K562 (cell line): ENCODE results near the gene SPHKAP. TPM values are rescaled to one million over a fixed set of nuclear protein-coding genes. Genes with fewer than 3 reads are reported as not detected.

ENCODE experiments used
- ATAC-seq: fragments of 200-7000 bp; cut with Tn5 transposase; 3 replicates; pipeline ENCODE4 v1.9.1; 2020; ENCODE audit warnings: moderate library complexity
- BruUV-seq: library from RNA; stranded (reverse); fragments of 400-500 nt; replicated peaks from 2 replicates; lab custom pipeline; 2021; lab: Mats Ljungman, UMichigan
- CTCF ChIA-PET: fragments of 300-600 bp; formaldehyde crosslinking; extraction: SDS; loops from one replicate; lab custom pipeline; 2021; ENCODE audit warnings: low intra/inter-chr PET ratio; lab: Yijun Ruan, JAX
- POLR2A ChIA-PET: fragments of 300-600, 350-650 bp; sonication (Branson Sonifier 250); formaldehyde crosslinking; extraction: SDS; loops from one replicate; lab custom pipeline; 2021; ENCODE audit warnings: antibody characterized with exemption, inconsistent platforms; lab: Yijun Ruan, JAX
- DNase-seq, 4 experiments: peaks; one replicate each; pipeline versions ENCODE4 v3.0.0 to v3.0.0-alpha.2; 2011 to 2018; ENCODE audit warnings: low spot score in 3 of 4, mixed read lengths in 3 of 4; ENCODE audit errors: extremely low read depth in 1 of 4
- FAIRE-seq: peaks from 2 replicates; lab custom pipeline; 2011; peaks lifted over from hg19 to GRCh38; lab: Jason Lieb, UNC
- H2AFZ ChIP-seq: 2 replicates; pipeline ENCODE4 v1.6.0; 2011; ENCODE audit warnings: low read depth, low read length, control low read depth, inconsistent platforms
- H3K27ac ChIP-seq: fragments of 200-600 bp; 3 replicates; pipeline ENCODE4 v1.8.0; 2011; ENCODE audit warnings: low read depth, mild to moderate bottlenecking, control low read depth, inconsistent platforms, low read length, moderate library complexity, mixed read lengths; ENCODE audit errors: extremely low read depth
- H3K27me3 ChIP-seq, 2 experiments: fragments of 300-600 bp in 1 of 2; 2 replicates in 1 of 2; 3 replicates in 1 of 2; pipeline versions ENCODE4 v1.6.0 to v1.8.0; 2011; ENCODE audit warnings: inconsistent platforms in 2 of 2, low read length in 2 of 2, mild to moderate bottlenecking in 1 of 2, mixed read lengths in 1 of 2, moderate library complexity in 1 of 2; ENCODE audit not compliant: control insufficient read depth in 2 of 2, insufficient read depth in 2 of 2
- H3K36me3 ChIP-seq: fragments of 300-600 bp; 3 replicates; pipeline ENCODE4 v1.8.0; 2011; ENCODE audit warnings: mild to moderate bottlenecking, low read length, inconsistent platforms; ENCODE audit not compliant: control insufficient read depth, insufficient read depth
- H3K4me1 ChIP-seq, 2 experiments: fragments of 200-600 bp in 1 of 2; replicated peaks in 1 of 2; 2 replicates in 1 of 2; 3 replicates in 1 of 2; pipeline versions ENCODE4 v1.5.1 to v1.8.0; 2011; ENCODE audit warnings: inconsistent platforms in 2 of 2, low read length in 2 of 2, mild to moderate bottlenecking in 1 of 2, mixed read lengths in 1 of 2, moderate library complexity in 1 of 2; ENCODE audit not compliant: control insufficient read depth in 2 of 2, insufficient read depth in 2 of 2
- H3K4me2 ChIP-seq: 2 replicates; pipeline ENCODE4 v1.6.1; 2011; ENCODE audit warnings: low read length, control low read depth, inconsistent platforms, mixed read lengths; ENCODE audit not compliant: insufficient read depth
- H3K4me3 ChIP-seq: fragments of 200-600 bp; sonication (generic), shearing (Covaris generic); 2 replicates; pipeline ENCODE4 v1.5.1; 2016; ENCODE audit warnings: control low read depth, inconsistent platforms
- H3K79me2 ChIP-seq: fragments of 200-600 bp; 3 replicates; pipeline ENCODE4 v1.8.0; 2011; ENCODE audit warnings: low read length, inconsistent platforms; ENCODE audit not compliant: control insufficient read depth, insufficient read depth
- H3K9ac ChIP-seq, 2 experiments: 2 replicates each; pipeline versions ENCODE4 v1.6.0 to v1.6.1; 2011; ENCODE audit warnings: low read depth in 2 of 2, low read length in 2 of 2, control low read depth in 1 of 2, inconsistent platforms in 1 of 2, mild to moderate bottlenecking in 1 of 2, mixed read lengths in 1 of 2; ENCODE audit not compliant: insufficient read depth in 1 of 2
- H3K9me1 ChIP-seq: one replicate; pipeline ENCODE4 v1.6.0; 2011; ENCODE audit warnings: inconsistent platforms, mild to moderate bottlenecking, low read length, moderate library complexity; ENCODE audit not compliant: control insufficient read depth, insufficient read depth
- H3K9me3 ChIP-seq: replicated peaks from 2 replicates; pipeline ENCODE4 v1.5.1; 2011; ENCODE audit warnings: low read depth, low read length, inconsistent platforms; ENCODE audit not compliant: control insufficient read depth, insufficient read depth
- H4K20me1 ChIP-seq: replicated peaks from 2 replicates; pipeline ENCODE4 v1.6.1; 2011; ENCODE audit warnings: low read length, inconsistent platforms, mixed read lengths; ENCODE audit not compliant: control insufficient read depth, insufficient read depth
- HDAC1 ChIP-seq, 2 experiments: fragments of 450-650 bp; IDR thresholded peaks; 2 replicates each; pipeline ENCODE4 v1.6.1; 2016 to 2017; ENCODE audit warnings: inconsistent platforms in 1 of 2, mild to moderate bottlenecking in 1 of 2, moderate library complexity in 1 of 2
- WGBS: fragments of 100-300 bp; shearing (Covaris generic); methylation state at CpG from one replicate; pipeline ENCODE4 v1.1.6; 2016; ENCODE audit warnings: low coverage, mixed read lengths; ENCODE audit not compliant: insufficient coverage; ENCODE audit errors: missing lambda C conversion rate; 5-methylcytosine and 5-hydroxymethylcytosine counted together
- in situ Hi-C: fragments of 300-500 bp; cut with MboI; formaldehyde crosslinking; loops from 4 replicates; pipeline ENCODE4 v1.15.0; 2018; ENCODE audit warnings: inconsistent platforms, mixed read lengths
- intact Hi-C: fragments of 100-400 bp; cut with micrococcal nuclease; formaldehyde crosslinking; loops from 2 replicates; pipeline ENCODE4 v1.14.2; 2022
- polyA plus RNA-seq, 8 experiments: library from polyadenylated mRNA; depleted of rRNA in 4 of 8; stranded (reverse) in 5 of 8; unstranded in 3 of 8; fragments of >200 nt; fragmentation: Nextera tagmentation in 2 of 8; fragmentation: Illumina TruSeq in 1 of 8; extraction: Ambion mirVana in 2 of 8; extraction: Trizol in 1 of 8; gene quantifications; 2 replicates each; pipeline versions ENCODE4 v1.2.1 to v1.2.3, GENCODE V29; 2011 to 2014; ENCODE audit warnings: inconsistent platforms in 1 of 8, missing spikeins in 1 of 8
- total RNA-seq, 7 experiments: library from RNA; depleted of rRNA in 6 of 7; stranded (reverse); fragments of >200 nt in 6 of 7; fragmentation: Illumina TruSeq in 2 of 7; extraction: Trizol in 2 of 7; gene quantifications; 2 replicates each; pipeline versions ENCODE4 v1.2.1 to v1.2.3, GENCODE V29; 2011 to 2021; ENCODE audit warnings: low replicate concordance in 1 of 7
- TF ChIP-seq, protein P1 (sequence below): fragments of 250-450 bp; sonication (Bioruptor Pico); IDR thresholded peaks from 2 replicates; pipeline ENCODE4 v1.8.0; 2022; ENCODE audit warnings: inconsistent platforms
- TF ChIP-seq, protein P2 (sequence below): IDR thresholded peaks from 2 replicates; pipeline ENCODE4 v1.6.1; 2016; ENCODE audit warnings: missing genetic modification characterization, missing compliant biosample characterization

The SPHKAP gene
- total and polyA plus RNA-seq, 9 of the 15 experiments (the other 6 are each of a cell fraction or from before 2014, with no cell fraction given), result not detected

DNA sequence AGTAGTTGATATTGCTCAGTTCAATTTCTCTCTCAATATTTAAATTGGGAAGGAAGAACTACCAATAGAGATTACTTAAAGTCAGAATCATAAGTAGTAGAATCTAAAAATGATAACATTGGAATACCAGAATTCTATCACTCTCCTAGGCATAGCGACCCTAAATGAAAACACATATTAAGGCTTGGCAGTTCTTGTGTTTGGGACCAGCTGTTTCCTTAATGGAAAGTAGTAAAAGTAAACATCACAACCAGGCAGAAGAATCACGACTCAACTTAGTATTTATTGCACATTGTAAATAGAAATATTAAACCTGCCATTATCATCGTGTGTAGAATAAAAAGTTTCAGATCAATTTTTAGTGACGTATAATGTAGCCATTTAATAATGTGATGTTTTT, 117.5 kb downstream of the SPHKAP start:
- TF ChIP-seq HDAC1 (IDR thresholded peaks at IDR 0.05), result no peak
- TF ChIP-seq, protein P1, sequence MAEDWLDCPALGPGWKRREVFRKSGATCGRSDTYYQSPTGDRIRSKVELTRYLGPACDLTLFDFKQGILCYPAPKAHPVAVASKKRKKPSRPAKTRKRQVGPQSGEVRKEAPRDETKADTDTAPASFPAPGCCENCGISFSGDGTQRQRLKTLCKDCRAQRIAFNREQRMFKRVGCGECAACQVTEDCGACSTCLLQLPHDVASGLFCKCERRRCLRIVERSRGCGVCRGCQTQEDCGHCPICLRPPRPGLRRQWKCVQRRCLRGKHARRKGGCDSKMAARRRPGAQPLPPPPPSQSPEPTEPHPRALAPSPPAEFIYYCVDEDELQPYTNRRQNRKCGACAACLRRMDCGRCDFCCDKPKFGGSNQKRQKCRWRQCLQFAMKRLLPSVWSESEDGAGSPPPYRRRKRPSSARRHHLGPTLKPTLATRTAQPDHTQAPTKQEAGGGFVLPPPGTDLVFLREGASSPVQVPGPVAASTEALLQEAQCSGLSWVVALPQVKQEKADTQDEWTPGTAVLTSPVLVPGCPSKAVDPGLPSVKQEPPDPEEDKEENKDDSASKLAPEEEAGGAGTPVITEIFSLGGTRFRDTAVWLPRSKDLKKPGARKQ, result no peak
- TF ChIP-seq, protein P2, sequence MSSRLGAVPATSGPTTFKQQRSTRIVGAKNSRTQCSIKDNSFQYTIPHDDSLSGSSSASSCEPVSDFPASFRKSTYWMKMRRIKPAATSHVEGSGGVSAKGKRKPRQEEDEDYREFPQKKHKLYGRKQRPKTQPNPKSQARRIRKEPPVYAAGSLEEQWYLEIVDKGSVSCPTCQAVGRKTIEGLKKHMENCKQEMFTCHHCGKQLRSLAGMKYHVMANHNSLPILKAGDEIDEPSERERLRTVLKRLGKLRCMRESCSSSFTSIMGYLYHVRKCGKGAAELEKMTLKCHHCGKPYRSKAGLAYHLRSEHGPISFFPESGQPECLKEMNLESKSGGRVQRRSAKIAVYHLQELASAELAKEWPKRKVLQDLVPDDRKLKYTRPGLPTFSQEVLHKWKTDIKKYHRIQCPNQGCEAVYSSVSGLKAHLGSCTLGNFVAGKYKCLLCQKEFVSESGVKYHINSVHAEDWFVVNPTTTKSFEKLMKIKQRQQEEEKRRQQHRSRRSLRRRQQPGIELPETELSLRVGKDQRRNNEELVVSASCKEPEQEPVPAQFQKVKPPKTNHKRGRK (tag), result no peak
- TF ChIP-seq, all 486 proteins: peak for 0
- CTCF ChIA-PET, result no interaction called here
- no peak overlapping the region for H3K9ac ChIP-seq
- POLR2A ChIA-PET, result no interaction called here
- FAIRE-seq, result no peak
- ATAC-seq, result no peak
- H3K27ac ChIP-seq, result no peak overlapping the region
- BruUV-seq, result no TSS peak
- no peaks in the 10 kb centered on the region for H3K4me1 ChIP-seq
- no peak for DNase-seq
- H2AFZ ChIP-seq, result no peak overlapping the region
- H3K79me2 ChIP-seq, result no peaks in the 10 kb centered on the region
- 0% methylated on average over 4 of the region's 4 CpGs for WGBS
- no peak overlapping the region for H3K4me3 ChIP-seq
- H3K9me1 ChIP-seq, result no peaks in the 10 kb centered on the region
- no peak overlapping the region for H3K4me2 ChIP-seq
- no peaks in the 10 kb centered on the region for H3K9me3 ChIP-seq
- in situ Hi-C loops (no loop called here), intact Hi-C loops (no loop called here)
- H4K20me1 ChIP-seq, result no peaks in the 10 kb centered on the region
- H3K27me3 ChIP-seq, result no peaks in the 10 kb centered on the region
- H3K36me3 ChIP-seq, result no peaks in the 10 kb centered on the region
